Measurements from ENCODE around the gene TULP4. TPM values are rescaled to one million over a fixed set of nuclear protein-coding genes. Genes with fewer than 3 reads are reported as not detected.

Gene TULP4
- total RNA-seq, 6 experiments from 2014 or later, result 27.0 to 42.4 (median 32.3) TPM

DNA sequence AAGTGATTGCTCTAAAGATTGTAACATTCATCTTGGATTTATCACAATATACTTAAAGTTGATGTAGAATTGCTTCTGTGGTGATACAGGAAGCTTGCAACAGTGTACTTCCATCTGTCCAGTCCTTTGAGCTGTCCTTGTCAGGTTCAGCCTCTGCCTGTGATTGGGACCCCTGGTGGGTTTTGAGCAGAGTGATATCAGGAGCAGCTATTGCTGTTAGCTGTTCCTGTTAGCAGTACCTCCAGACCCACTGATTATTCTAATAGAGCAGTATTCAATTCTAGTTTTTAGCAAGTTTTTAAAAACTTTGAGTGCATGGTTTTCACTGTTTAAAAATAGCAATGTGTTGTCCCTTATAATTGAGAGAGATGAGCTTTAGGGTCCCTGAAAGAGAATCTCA, 48.8 kb downstream of the TULP4 start:
- Histone ChIP-seq H3K36me3 (no peaks in the 10 kb centered on the region), H3K9me3 (no peaks in the 10 kb centered on the region), H3K4me1 (no peaks in the 10 kb centered on the region), H3K27me3 (no peaks in the 10 kb centered on the region), H3K4me3 (no peak overlapping the region), H3K27ac (no peak overlapping the region)
- TF ChIP-seq, protein P1, sequence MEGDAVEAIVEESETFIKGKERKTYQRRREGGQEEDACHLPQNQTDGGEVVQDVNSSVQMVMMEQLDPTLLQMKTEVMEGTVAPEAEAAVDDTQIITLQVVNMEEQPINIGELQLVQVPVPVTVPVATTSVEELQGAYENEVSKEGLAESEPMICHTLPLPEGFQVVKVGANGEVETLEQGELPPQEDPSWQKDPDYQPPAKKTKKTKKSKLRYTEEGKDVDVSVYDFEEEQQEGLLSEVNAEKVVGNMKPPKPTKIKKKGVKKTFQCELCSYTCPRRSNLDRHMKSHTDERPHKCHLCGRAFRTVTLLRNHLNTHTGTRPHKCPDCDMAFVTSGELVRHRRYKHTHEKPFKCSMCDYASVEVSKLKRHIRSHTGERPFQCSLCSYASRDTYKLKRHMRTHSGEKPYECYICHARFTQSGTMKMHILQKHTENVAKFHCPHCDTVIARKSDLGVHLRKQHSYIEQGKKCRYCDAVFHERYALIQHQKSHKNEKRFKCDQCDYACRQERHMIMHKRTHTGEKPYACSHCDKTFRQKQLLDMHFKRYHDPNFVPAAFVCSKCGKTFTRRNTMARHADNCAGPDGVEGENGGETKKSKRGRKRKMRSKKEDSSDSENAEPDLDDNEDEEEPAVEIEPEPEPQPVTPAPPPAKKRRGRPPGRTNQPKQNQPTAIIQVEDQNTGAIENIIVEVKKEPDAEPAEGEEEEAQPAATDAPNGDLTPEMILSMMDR (IDR thresholded peaks at IDR 0.05), result no peak
- no peak for TF ChIP-seq POLR2A (IDR thresholded peaks at IDR 0.05)
- ATAC-seq, result no peak
- no peak for DNase-seq
- intact Hi-C loops (cut with DNase I), result no loop called here

DNA sequence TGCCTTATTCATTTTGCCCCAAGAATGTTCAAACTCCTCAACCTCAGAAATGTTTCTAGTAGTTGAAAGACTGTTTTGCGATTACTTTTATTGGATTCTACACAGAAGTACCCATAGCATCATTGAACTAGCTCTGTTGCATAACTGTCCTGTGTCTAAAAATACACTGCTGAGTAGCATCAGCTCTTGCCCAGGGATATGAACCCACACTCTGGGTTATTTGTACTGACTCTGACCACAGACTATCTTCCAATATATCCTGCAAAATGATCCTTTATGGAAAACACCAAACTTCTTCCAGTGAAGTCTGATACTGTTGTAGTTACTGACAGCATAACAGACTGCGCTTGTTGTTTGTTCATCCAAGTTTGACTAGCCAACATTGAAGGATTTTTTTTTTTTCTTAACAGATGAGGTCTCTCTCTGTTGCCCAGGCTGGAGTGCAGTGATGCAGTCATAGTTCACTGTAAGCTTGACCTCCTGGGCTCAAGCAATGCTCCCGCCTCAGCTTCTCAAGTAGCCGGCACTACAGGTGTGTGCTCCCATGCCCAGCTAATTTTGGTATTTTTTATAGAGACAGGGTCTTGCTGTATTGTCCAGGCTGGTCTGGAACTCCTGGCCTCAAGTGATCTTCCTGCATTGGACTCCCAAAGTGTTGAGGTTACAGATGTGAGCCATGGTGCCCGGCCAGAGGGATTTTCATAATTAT, 49.9 kb downstream of the TULP4 start:
- WGBS (ENCODE audit: insufficient coverage, low coverage, low lambda C conversion rate, missing lambda C conversion rate), result 89% methylated on average over 5 of the region's 5 CpGs
- Histone ChIP-seq H3K4me1 (no peaks in the 10 kb centered on the region), H3K27ac (no peak overlapping the region), H3K27me3 (no peaks in the 10 kb centered on the region), H3K9me3 (no peaks in the 10 kb centered on the region), H3K36me3 (no peaks in the 10 kb centered on the region), H3K4me3 (no peak overlapping the region)
- ATAC-seq (peak in 3 of 4 donors; percentile 11 to 26 (median 17)), DNase-seq (no peak)
- intact Hi-C loops (cut with DNase I), result no loop called here
- TF ChIP-seq, protein P1 (IDR thresholded peaks at IDR 0.05), result no peak
- no peak for TF ChIP-seq POLR2A (IDR thresholded peaks at IDR 0.05)

DNA sequence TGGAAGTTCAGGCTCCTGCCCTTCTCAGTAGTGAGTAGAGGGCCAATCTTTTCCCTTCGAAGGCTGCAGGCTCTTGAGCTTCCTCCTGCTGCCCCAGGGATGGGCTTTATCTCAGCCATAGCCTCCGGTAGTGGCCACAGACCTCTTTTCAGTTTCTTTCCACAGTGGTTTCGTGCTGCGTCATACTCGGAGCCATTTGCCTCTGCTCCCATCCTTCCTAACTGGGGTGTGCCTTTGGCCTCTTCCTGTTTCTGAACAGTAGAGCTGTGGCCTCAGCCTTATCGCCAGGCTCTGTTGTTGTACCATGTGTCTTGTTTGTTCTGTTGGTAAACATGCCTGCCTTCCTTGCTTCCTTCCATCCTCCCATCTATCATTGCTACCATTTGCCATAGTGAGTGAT, 54.1 kb downstream of the TULP4 start:
- intact Hi-C loops (cut with DNase I), result no loop called here
- TF ChIP-seq POLR2A (IDR thresholded peaks at IDR 0.05), result no peak
- TF ChIP-seq, protein P1 (IDR thresholded peaks at IDR 0.05), result no peak
- Histone ChIP-seq H3K27ac (no peak overlapping the region), H3K4me1 (no peaks in the 10 kb centered on the region), H3K9me3 (no peaks in the 10 kb centered on the region), H3K36me3 (no peaks in the 10 kb centered on the region), H3K27me3 (no peaks in the 10 kb centered on the region), H3K4me3 (no peak overlapping the region)
- ATAC-seq (peak in 1 of 4 donors; percentile 33), DNase-seq (no peak)
- WGBS (ENCODE audit: insufficient coverage, low coverage, low lambda C conversion rate, missing lambda C conversion rate), result 63% methylated on average over 6 of the region's 6 CpGs

DNA sequence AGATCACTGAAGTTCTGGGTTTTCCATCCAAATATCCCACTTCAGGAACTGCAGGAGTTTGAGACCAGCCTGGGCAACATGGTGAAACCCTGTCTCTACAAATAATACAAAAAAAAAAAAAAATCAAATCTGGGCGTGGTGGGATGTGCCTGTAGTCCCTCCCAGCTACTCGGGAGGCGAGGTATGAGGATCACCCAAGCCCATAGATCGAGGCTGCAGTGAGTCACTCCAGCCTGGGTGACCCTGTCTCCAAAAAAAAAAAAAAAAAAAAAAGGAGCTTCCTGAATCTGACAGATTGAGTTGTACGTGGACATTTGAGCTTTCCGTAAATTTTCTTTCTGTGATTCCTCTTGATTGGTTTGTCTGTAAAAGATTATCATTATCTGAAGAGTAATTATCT, 55.6 kb downstream of the TULP4 start:
- intact Hi-C loops (cut with DNase I), result no loop called here
- WGBS (ENCODE audit: insufficient coverage, low coverage, low lambda C conversion rate, missing lambda C conversion rate), result 79% methylated on average over 4 of the region's 6 CpGs
- Histone ChIP-seq H3K4me3 (no peak overlapping the region), H3K36me3 (no peaks in the 10 kb centered on the region), H3K9me3 (no peaks in the 10 kb centered on the region), H3K4me1 (no peaks in the 10 kb centered on the region), H3K27me3 (no peaks in the 10 kb centered on the region), H3K27ac (no peak overlapping the region)
- TF ChIP-seq POLR2A (IDR thresholded peaks at IDR 0.05), result no peak
- DNase-seq (no peak), ATAC-seq (no peak)

DNA sequence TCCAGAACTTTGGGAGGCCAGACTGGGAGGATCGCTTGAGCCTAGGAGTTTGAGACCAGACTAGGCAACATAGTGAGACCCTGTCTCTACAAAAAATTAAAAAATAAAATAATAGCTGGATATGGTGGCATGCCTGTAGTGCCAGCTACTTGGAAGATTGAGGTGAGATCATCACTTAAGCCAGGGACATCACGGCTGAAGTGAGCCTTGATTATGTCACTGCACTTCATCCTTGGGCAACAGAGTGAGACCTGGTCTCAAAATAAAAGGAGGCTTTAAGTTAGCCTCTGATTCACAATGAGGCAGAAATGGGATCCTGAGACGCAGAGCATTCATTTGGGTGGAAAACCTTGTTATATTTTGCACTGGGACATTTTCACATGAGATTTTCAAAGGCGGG, 57.0 kb downstream of the TULP4 start:
- H3K4me3 ChIP-seq, result no peak overlapping the region
- ATAC-seq (no peak), DNase-seq (no peak)
- no peaks in the 10 kb centered on the region for H3K4me1 ChIP-seq
- intact Hi-C loops (cut with DNase I), result no loop called here
- H3K36me3 ChIP-seq, result no peaks in the 10 kb centered on the region
- no peaks in the 10 kb centered on the region for H3K9me3 ChIP-seq
- TF ChIP-seq, protein P1 (IDR thresholded peaks at IDR 0.05), result no peak
- TF ChIP-seq POLR2A (IDR thresholded peaks at IDR 0.05), result no peak
- H3K27ac ChIP-seq, result no peak overlapping the region
- WGBS (ENCODE audit: insufficient coverage, low coverage, low lambda C conversion rate, missing lambda C conversion rate), result 95% methylated on average over 4 of the region's 4 CpGs
- no peaks in the 10 kb centered on the region for H3K27me3 ChIP-seq
